OCI-LY3 (cell line): ENCODE data around the gene OR7C2.

Experiments
- CTCF ChIP-seq: fragments of 200-600, 300-600 bp; sonication (generic); IDR thresholded peaks from 2 replicates; pipeline ENCODE4 v1.5.1; 2014; ENCODE audit warnings: antibody characterized with exemption, low read length, low read depth
- EZH2phosphoT487 ChIP-seq: fragments of 200-600 bp; shearing (Covaris generic); IDR thresholded peaks from 2 replicates; pipeline ENCODE4 v1.6.1; 2018; ENCODE audit warnings: antibody characterized with exemption, mixed run types, low read depth

GRCh38 chr19:14901675-14902260 lies 39.5 kb upstream of the OR7C2 start:
- TF ChIP-seq CTCF (no peak), EZH2phosphoT487 (no peak)
